ENCODE results near the gene PLIN1. TPM values are rescaled to one million over a fixed set of nuclear protein-coding genes. Genes with fewer than 3 reads are reported as not detected.
"Not testable (repeated sequence)": the region's sequence is repeated elsewhere in the genome, so short reads cannot be mapped to it uniquely, and the experiment has no call there.

PLIN1 gene
- total RNA-seq, 1 donor, result 0.27 TPM

- no peak overlapping the region for H3K4me3 ChIP-seq (ENCODE audit: low read depth, low read length)
- DNase-seq (ENCODE audit: low read depth), result peak; percentile 49
- TF ChIP-seq CTCF (IDR thresholded peaks at IDR 0.05; ENCODE audit: insufficient read depth, low read length), result no peak
Measured at GRCh38 chr15:89704411-89704810, 25.2 kb upstream of the PLIN1 start.

GRCh38 chr15:89695198-89695597 lies 16.0 kb upstream of the PLIN1 start:
- no peak overlapping the region for H3K4me3 ChIP-seq (ENCODE audit: low read depth, low read length)
- DNase-seq (ENCODE audit: low read depth), result no peak
- no peak for TF ChIP-seq CTCF (IDR thresholded peaks at IDR 0.05; ENCODE audit: insufficient read depth, low read length)

- TF ChIP-seq CTCF (IDR thresholded peaks at IDR 0.05; ENCODE audit: insufficient read depth, low read length), result no peak
- no peak overlapping the region for H3K4me3 ChIP-seq (ENCODE audit: low read depth, low read length)
- no peak for DNase-seq (ENCODE audit: low read depth)
Measured at GRCh38 chr15:89693696-89694095, 14.5 kb upstream of the PLIN1 start.

GRCh38 chr15:89693091-89693490 lies 13.9 kb upstream of the PLIN1 start:
- peak; percentile 35 for DNase-seq (ENCODE audit: low read depth)
- TF ChIP-seq CTCF (IDR thresholded peaks at IDR 0.05; ENCODE audit: insufficient read depth, low read length), result no peak
- H3K4me3 ChIP-seq (ENCODE audit: low read depth, low read length), result no peak overlapping the region

- TF ChIP-seq CTCF (IDR thresholded peaks at IDR 0.05; ENCODE audit: insufficient read depth, low read length), result no peak
- peak within 1 kb of the TSS; percentile 88 for H3K4me3 ChIP-seq (ENCODE audit: low read depth, low read length)
- DNase-seq (ENCODE audit: low read depth), result peak; percentile 67
Measured at GRCh38 chr15:89690276-89691218, 11.4 kb upstream of the PLIN1 start, which contains the start of the genes PEX11A and WDR93. TSS of gene PEX11A (minus strand) at chr15:89690754. CDS start at chr15:89690632, 122 bp downstream. TSS of gene WDR93 (plus strand) at chr15:89690811. CDS start at chr15:89701747, 10,936 bp downstream.

GRCh38 chr15:89689930-89690275 lies 10.7 kb upstream of the PLIN1 start:
- not testable (repeated sequence) for DNase-seq (ENCODE audit: low read depth)
- peak overlapping the region; percentile 88 for H3K4me3 ChIP-seq (ENCODE audit: low read depth, low read length)

- DNase-seq (ENCODE audit: low read depth), result no peak
- H3K4me3 ChIP-seq (ENCODE audit: low read depth, low read length), result no peak overlapping the region
- no peak for TF ChIP-seq CTCF (IDR thresholded peaks at IDR 0.05; ENCODE audit: insufficient read depth, low read length)
Measured at GRCh38 chr15:89686522-89686921, 7.4 kb upstream of the PLIN1 start.

Data from fibroblast of the aortic adventitia (primary cell).